HAP-1 (cell line): ENCODE data around the gene FBXO22.

ENCODE experiments used
- DNase-seq, 2 experiments: peaks; one replicate each; pipeline ENCODE4 v3.0.0-alpha.2; 2016 to 2020; ENCODE audit warnings: low spot score in 2 of 2
- H3K27me3 ChIP-seq: fragments of 250-450 bp; sonication (Bioruptor Pico); 2 replicates; pipeline ENCODE4 v1.5.1; 2020; ENCODE audit warnings: low read depth, mild to moderate bottlenecking, moderate library complexity
- H3K36me3 ChIP-seq: fragments of 250-450 bp; sonication (Bioruptor Pico); replicated peaks from 2 replicates; pipeline ENCODE4 v1.5.1; 2020; ENCODE audit warnings: mild to moderate bottlenecking
- H3K4me1 ChIP-seq: fragments of 250-450 bp; sonication (Bioruptor Pico); 2 replicates; pipeline ENCODE4 v1.5.1; 2020; ENCODE audit warnings: mild to moderate bottlenecking
- H3K4me3 ChIP-seq: fragments of 250-450 bp; sonication (Bioruptor Pico); 2 replicates; pipeline ENCODE4 v1.5.1; 2020; ENCODE audit warnings: mild to moderate bottlenecking, moderate library complexity
- H3K9me3 ChIP-seq: fragments of 250-450 bp; sonication (Bioruptor Pico); 2 replicates; pipeline ENCODE4 v1.5.1; 2020; ENCODE audit warnings: mild to moderate bottlenecking, moderate library complexity
- in situ Hi-C: fragments of 300-500 bp; cut with MboI; formaldehyde crosslinking; loops from 3 replicates; pipeline ENCODE4 v1.14.3; 2020; ENCODE audit warnings: low sequenced_read_pairs, inconsistent platforms, mixed read lengths

FBXO22 gene

GRCh38 chr15:75926931-75927330, 23.3 kb downstream of the FBXO22 start:
- Histone ChIP-seq H3K9me3 (no peaks in the 10 kb centered on the region), H3K27me3 (no peaks in the 10 kb centered on the region), H3K4me3 (no peak overlapping the region), H3K4me1 (no peaks in the 10 kb centered on the region), H3K36me3 (peaks cover 43% of the 10 kb centered on the region)
- in situ Hi-C loops, result no loop called here
- DNase-seq, result no peak

DNA sequence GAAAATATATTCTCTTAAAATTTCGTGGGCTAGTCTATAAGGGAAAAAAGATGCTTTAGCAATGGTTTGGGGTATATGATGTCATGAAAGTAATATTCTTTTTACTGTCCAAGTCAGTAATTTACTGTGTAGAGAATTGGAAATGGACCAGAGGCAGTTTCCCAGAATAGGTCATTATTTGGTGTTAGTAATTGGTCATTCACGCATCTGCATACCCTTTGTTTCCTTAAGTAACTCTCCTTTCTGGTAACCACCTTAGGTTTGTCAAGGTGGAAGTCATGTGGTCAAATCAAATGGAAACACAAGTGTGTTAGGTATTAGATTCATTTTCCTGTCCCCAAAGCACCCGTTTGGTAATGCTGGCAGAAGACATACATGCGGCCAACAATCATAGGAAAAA, 23.9 kb downstream of the FBXO22 start:
- peaks cover 44% of the 10 kb centered on the region for H3K36me3 ChIP-seq
- no peaks in the 10 kb centered on the region for H3K9me3 ChIP-seq
- no peaks in the 10 kb centered on the region for H3K4me1 ChIP-seq
- in situ Hi-C loops, result no loop called here
- H3K4me3 ChIP-seq, result no peak overlapping the region
- DNase-seq, result no peak
- no peaks in the 10 kb centered on the region for H3K27me3 ChIP-seq

GRCh38 chr15:75928680-75929608, 25.3 kb downstream of the FBXO22 start:
- no peaks in the 10 kb centered on the region for H3K9me3 ChIP-seq
- H3K36me3 ChIP-seq, result peaks cover 55% of the 10 kb centered on the region
- peaks cover 6% of the 10 kb centered on the region for H3K4me1 ChIP-seq
- H3K4me3 ChIP-seq, result no peak overlapping the region
- H3K27me3 ChIP-seq, result no peaks in the 10 kb centered on the region
- DNase-seq, result peak; percentile 59 to 69
- in situ Hi-C loops, result no loop called here

DNA sequence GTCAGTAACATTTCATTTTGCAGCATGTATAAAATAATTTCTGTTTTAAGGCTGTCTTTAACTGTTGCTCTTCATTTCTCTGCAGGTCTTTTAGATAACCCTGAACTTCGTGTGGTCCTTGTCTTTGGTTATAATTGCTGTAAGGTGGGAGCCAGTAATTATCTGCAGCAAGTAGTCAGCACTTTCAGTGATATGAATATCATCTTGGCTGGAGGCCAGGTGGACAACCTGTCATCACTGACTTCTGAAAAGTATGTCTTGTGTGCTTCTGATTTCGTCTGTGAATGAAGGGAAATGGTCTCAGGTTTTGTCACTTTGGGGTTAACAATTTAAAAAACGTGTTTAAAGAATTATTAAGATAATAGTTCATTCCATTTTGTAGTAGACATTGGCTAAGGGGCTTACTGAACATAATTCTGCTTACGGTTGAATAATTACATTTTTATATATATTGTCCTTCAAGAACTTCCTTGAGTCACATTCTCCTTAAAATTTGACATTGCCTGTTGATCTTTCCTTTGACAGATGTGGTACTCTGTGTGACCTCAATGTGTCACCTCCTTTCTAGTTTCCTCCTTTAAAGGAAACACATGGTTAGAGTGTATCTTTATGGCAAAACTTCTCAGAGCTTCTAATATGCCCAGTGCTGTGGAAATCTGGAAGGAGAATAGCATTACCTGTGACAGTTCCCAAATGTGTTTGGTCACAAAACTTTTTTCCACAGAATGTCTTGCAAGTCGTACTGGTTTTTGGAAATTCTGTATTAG, 26.3 kb downstream of the FBXO22 start:
- H3K9me3 ChIP-seq, result no peaks in the 10 kb centered on the region
- in situ Hi-C loops, result loop anchor here (5.0 kb wide), 1 partner anchor 212 kb away; no protein-coding TSS in a partner anchor
- H3K4me3 ChIP-seq, result no peak overlapping the region
- no peaks in the 10 kb centered on the region for H3K27me3 ChIP-seq
- H3K36me3 ChIP-seq, result peaks cover 63% of the 10 kb centered on the region
- no peak for DNase-seq
- peaks cover 6% of the 10 kb centered on the region for H3K4me1 ChIP-seq

- H3K9me3 ChIP-seq, result no peaks in the 10 kb centered on the region
- peaks cover 70% of the 10 kb centered on the region for H3K36me3 ChIP-seq
- peaks cover 6% of the 10 kb centered on the region for H3K4me1 ChIP-seq
- no peak overlapping the region for H3K4me3 ChIP-seq
- DNase-seq, result no peak
- in situ Hi-C loops, result loop anchor here (5.0 kb wide), 1 partner anchor 211 kb away; no protein-coding TSS in a partner anchor
- no peaks in the 10 kb centered on the region for H3K27me3 ChIP-seq
These were observed 27.2 kb downstream of the FBXO22 start for GRCh38 chr15:75930866-75931265.

DNA sequence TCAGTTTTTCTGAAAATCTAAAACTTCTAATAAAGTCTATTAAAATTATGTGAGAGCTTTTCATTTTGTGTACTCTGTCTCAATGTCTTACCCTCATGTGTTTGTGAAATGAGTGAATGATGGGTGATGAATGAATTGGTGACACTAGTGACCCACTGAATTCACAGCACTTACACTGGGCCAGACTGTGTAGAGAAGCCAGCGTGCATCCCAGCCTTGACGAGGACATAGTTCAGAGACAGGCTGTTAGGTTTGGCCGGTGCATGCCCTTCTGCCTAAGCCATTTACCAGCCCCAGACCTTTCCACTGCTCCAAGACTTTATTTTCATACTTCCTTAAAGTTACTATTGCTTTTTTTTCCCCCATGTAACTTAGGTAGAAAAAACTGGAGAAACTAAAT, 38.8 kb downstream of the FBXO22 start:
- H3K4me3 ChIP-seq, result no peak overlapping the region
- no peaks in the 10 kb centered on the region for H3K9me3 ChIP-seq
- no peak for DNase-seq
- H3K36me3 ChIP-seq, result peaks cover 10% of the 10 kb centered on the region
- in situ Hi-C loops, result no loop called here
- no peaks in the 10 kb centered on the region for H3K27me3 ChIP-seq
- no peaks in the 10 kb centered on the region for H3K4me1 ChIP-seq

DNA sequence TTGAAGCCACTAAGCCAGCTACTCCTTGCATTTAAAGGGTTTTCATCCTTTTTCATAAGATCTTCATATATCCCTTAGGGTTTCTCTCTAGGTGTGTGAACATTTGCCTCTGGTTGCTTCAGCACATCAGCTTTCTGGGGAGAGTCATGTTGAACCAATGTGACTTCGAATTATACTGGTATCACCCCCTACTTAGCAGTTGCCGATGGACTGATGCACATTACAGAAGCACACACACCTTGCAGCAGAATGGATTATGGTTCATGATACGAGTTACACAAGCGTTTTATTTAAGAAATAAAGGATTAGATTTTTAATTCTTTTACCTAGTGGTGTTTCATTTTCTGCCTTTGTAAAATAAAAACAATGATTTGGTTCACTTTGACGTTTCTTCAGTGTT, 39.6 kb downstream of the FBXO22 start:
- Histone ChIP-seq H3K4me3 (no peak overlapping the region), H3K9me3 (no peaks in the 10 kb centered on the region), H3K36me3 (peaks cover 7% of the 10 kb centered on the region; the same call in 1 of the 2 replicates), H3K4me1 (no peaks in the 10 kb centered on the region), H3K27me3 (no peaks in the 10 kb centered on the region)
- DNase-seq, result no peak
- in situ Hi-C loops, result no loop called here

GRCh38 chr15:75943713-75944215, 40.1 kb downstream of the FBXO22 start:
- no peaks in the 10 kb centered on the region for H3K9me3 ChIP-seq
- DNase-seq, result no peak
- in situ Hi-C loops, result no loop called here
- H3K4me3 ChIP-seq, result no peak overlapping the region
- H3K27me3 ChIP-seq, result no peaks in the 10 kb centered on the region
- H3K4me1 ChIP-seq, result no peaks in the 10 kb centered on the region; the same call in 1 of the 2 replicates
- peaks cover 2% of the 10 kb centered on the region; the same call in 1 of the 2 replicates for H3K36me3 ChIP-seq

- DNase-seq, result no peak
- Histone ChIP-seq H3K4me3 (no peak overlapping the region), H3K4me1 (peaks cover 8% of the 10 kb centered on the region), H3K9me3 (no peaks in the 10 kb centered on the region), H3K36me3 (no peaks in the 10 kb centered on the region), H3K27me3 (no peaks in the 10 kb centered on the region)
- in situ Hi-C loops, result no loop called here
These were observed 42.3 kb downstream of the FBXO22 start for GRCh38 chr15:75945953-75946352.

- no peak for DNase-seq
- no peak overlapping the region for H3K4me3 ChIP-seq
- H3K36me3 ChIP-seq, result no peaks in the 10 kb centered on the region
- no peaks in the 10 kb centered on the region for H3K9me3 ChIP-seq
- peaks cover 8% of the 10 kb centered on the region for H3K4me1 ChIP-seq
- no peaks in the 10 kb centered on the region for H3K27me3 ChIP-seq
- in situ Hi-C loops, result no loop called here
These were observed 43.4 kb downstream of the FBXO22 start for GRCh38 chr15:75947092-75947491.

- H3K27me3 ChIP-seq, result no peaks in the 10 kb centered on the region
- no peak for DNase-seq
- no peaks in the 10 kb centered on the region for H3K36me3 ChIP-seq
- H3K4me3 ChIP-seq, result no peak overlapping the region
- no peaks in the 10 kb centered on the region for H3K9me3 ChIP-seq
- in situ Hi-C loops, result no loop called here
- peaks cover 8% of the 10 kb centered on the region for H3K4me1 ChIP-seq
These were observed 45.2 kb downstream of the FBXO22 start for GRCh38 chr15:75948761-75949296.

DNA sequence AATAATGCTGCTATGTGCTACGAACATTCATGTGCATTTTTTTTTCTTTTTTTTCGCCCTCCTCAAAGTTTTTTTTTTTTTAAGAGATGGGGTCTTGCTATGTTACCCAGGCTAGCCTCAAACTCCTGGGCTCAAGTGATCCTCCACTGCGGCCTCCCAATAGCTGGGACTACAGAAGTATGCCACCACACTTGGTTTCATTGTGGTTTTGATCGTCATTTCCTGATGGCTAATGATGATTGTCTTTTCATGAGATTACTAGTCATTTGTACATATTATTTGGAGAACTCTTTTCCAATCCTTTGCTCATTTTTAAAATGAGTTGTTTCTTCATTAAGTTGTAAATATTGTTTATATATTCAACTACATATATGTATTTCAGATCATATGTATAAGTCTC, 48.8 kb downstream of the FBXO22 start:
- no peak for DNase-seq
- Histone ChIP-seq H3K27me3 (0 out of 2 replicates have a peak, but pooled peaks cover 2% of the 10 kb centered on the region), H3K36me3 (no peaks in the 10 kb centered on the region), H3K4me1 (peaks cover 8% of the 10 kb centered on the region), H3K9me3 (no peaks in the 10 kb centered on the region), H3K4me3 (no peak overlapping the region)
- in situ Hi-C loops, result no loop called here

GRCh38 chr15:75955720-75956119, 52.0 kb downstream of the FBXO22 start:
- in situ Hi-C loops, result no loop called here
- no peaks in the 10 kb centered on the region for H3K36me3 ChIP-seq

More at GRCh38 chr15:75955720-75956119, 52.0 kb downstream of the FBXO22 start:
- Histone ChIP-seq H3K27me3 (0 out of 2 replicates have a peak, but pooled peaks cover 2% of the 10 kb centered on the region), H3K4me1 (no peaks in the 10 kb centered on the region; the same call in 1 of the 2 replicates), H3K9me3 (no peaks in the 10 kb centered on the region), H3K4me3 (no peak overlapping the region)
- no peak for DNase-seq
